GM12873 (cell line): Measurements from ENCODE around the gene ANK2.

ENCODE experiments used
- CTCF ChIP-seq: IDR thresholded peaks from 2 replicates; pipeline ENCODE4 v1.5.1; 2012; ENCODE audit warnings: low read depth, mild to moderate bottlenecking, moderate library complexity, low read length, control low read depth; ENCODE audit not compliant: insufficient read depth; ENCODE audit errors: missing control alignments

The ANK2 gene

DNA sequence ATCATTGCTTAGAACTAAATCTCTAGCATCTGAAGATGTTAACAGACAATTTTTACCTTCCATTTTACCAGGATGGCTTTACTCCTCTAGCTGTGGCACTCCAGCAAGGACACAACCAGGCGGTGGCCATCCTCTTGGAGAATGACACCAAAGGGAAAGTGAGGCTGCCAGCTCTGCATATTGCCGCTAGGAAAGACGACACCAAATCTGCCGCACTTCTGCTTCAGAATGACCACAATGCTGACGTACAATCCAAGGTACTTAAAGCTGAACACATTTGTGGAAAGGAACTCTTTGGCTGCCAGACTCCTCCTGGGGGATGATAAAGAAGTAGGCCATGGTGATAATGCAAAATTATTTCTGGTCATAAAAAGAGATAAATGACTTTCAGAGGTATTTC, 187.5 kb downstream of the ANK2 start:
- TF ChIP-seq CTCF = no peak

DNA sequence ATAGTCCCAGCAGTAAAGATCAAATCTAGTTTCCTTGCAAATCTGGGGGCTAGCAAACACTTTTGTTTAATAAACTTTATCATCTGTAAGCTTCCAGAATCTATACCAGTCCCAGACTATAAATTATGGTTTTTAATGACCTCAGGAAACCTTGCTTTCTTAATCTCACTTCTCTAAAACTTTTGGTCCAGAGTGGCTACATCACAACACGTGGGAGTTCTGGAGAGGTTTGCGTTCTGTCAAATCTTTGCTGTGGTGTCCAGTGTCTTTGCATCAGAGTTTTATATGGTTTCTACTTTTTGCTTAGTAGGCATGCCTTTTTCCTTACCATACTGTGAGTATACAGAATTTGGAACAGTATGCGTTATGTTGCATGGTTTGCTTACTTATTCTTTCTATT, 193.9 kb downstream of the ANK2 start:
- no peak for TF ChIP-seq CTCF

DNA sequence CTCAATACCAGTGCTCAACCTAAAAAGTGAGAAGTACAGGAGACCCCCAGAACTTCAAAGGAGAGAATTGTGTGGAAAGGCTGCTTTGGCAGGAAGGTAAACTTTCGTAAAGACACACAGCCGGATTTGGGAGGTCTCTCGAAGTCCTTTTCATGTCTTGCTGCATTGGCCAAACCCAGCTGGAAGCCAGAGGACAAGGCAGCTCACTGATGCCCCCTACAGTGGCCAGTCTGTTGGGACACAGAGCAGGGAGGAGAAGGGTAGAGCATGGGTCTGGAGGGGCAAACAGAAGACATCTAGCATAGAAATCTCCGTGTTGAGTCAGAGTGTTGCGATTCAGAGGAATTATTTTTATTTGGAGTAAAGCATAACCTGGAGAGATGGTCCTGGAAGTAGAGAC, 198.9 kb downstream of the ANK2 start:
- TF ChIP-seq CTCF = peak; percentile 30

- TF ChIP-seq CTCF = no peak
Observed at GRCh38 chr4:113255628-113256027, 206.2 kb downstream of the ANK2 start.

- TF ChIP-seq CTCF = no peak
Observed at GRCh38 chr4:113256946-113257345, 207.5 kb downstream of the ANK2 start.

DNA sequence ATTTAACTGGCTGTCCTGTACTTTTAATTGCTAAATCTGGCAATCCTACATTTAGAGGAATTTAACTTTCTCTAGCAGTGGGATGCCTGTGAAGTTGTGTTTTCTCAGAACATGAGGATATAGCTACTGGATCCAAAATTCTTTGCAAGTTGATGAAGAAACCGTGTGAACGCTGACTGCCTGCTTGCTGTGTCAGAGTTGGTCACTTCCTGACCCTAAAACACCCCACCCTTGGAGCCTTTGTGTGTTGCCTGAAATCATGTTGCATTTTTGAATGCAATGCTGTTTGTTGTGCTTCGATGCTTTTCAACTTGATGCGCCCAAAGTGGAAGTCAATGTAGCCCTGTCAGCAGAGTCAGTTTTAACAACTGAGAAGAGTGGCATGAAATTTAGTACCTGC, 211.2 kb downstream of the ANK2 start:
- no peak for TF ChIP-seq CTCF

DNA sequence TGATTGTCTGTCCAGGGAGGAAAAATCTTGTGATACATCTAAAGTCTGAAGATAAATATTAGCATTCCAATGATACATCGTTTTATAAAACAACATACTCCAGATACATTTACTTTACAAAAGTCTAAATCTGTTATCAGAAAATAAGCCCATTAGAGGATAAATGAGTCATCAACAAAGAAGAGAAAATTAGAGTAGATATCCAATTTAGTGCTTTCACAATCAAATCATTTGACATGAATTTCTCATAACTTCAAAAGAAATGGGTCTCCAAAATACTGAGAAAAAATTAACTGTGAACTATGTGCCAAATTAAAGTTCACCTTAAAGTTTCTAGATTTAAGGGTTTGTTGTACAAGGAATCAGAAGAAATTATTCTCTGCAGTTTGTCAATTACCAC, 213.8 kb downstream of the ANK2 start:
- no peak for TF ChIP-seq CTCF
